GM19023 (cell line): ENCODE measurements around the gene TPX2.
A peak's percentile ranks its signal among the peaks of the same experiment; 100 is the strongest.
"Not testable (repeated sequence)": the region's sequence is repeated elsewhere in the genome, so short reads cannot be mapped to it uniquely, and the experiment has no call there.

Experiments
- ATAC-seq: cut with Tn5 transposase; IDR thresholded peaks from one replicate; pipeline ENCODE4 v1.9.1; 2021; ENCODE audit warnings: mild to moderate bottlenecking, moderate library complexity; ENCODE audit not compliant: unreplicated experiment

Gene TPX2

DNA sequence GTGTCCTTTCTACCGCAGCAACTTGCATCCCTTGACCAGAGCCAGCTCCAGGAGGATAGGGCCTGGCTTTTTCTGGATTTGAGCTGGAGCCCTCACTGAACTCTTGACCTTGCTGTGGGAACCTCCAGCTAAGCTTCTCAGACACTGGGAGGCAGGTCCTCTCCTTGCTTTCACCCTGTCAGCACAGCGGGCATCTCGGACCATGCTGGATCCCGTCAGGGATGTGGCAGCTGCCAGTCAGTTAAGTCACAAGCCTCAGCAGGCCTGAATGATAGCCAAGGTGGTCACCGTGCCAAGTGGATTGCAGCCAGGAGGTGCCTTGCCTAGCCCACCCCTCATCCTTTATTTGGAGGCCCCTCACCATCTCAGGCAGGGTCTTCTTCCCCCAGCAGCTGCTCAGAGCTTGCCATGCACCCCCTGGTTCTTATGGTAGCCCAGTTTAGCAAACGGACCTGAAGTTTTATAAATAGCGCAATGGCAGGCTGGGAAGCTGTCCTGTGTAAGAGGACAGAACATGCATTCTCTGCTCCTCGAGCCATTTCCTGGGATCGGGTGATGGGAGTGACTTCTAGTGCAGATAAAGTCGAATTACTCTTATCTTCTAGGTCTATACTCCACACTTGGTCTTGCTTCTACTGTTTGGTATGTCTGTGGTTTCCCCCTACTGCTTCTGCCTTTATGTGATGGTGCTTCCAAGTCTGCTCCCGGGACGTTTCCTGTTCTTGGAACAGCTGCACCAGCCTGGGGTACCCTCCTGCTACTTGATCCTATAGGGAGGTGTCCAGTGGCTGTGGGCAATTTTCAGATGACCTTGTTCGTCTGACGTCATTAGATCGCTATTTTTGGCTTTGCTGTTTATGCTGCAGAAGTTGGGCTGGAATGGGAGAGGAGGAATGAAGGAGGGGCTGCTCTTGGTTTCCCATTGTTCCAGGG, 73.0 kb downstream of the TPX2 start:
- no peak for ATAC-seq

DNA sequence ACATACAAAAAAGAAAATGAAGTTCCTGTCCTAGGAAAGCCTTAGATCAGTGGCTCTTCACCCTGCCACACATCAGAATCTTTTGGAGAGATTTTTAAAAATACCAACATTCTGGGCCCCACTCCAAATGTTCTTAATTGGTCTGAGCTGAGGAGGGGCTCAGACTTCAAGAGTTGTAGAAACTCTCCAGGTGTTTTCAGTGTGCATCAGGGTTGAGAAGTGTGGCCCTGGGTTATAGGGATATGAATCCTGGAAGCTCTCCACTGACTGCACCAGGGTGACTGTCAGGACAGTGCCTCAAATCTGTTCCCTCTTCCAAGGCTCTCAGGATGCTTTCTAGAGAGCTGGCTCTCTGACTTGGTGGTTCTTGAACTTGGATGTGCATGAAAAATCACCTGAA, 74.5 kb downstream of the TPX2 start:
- ATAC-seq: no peak

DNA sequence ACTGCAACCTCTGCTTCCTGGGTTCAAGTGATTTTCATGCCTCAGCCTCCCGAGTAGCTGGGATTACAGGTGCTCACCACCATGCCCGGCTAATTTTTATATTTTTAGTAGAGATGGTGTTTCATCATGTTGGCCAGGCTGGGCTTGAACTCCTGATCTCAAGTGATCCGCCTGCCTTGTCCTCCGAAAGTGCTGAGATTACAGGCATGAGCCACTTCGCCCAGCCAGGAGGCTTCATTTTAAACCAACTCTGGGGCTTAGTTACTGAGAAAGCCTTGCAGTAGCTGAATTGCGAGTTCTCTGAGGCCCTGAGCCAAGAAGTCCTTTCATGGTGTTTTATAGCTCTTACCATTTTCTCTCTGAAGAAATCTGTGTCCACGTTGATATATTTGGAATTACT, 75.1 kb downstream of the TPX2 start:
- ATAC-seq: not testable (repeated sequence)

DNA sequence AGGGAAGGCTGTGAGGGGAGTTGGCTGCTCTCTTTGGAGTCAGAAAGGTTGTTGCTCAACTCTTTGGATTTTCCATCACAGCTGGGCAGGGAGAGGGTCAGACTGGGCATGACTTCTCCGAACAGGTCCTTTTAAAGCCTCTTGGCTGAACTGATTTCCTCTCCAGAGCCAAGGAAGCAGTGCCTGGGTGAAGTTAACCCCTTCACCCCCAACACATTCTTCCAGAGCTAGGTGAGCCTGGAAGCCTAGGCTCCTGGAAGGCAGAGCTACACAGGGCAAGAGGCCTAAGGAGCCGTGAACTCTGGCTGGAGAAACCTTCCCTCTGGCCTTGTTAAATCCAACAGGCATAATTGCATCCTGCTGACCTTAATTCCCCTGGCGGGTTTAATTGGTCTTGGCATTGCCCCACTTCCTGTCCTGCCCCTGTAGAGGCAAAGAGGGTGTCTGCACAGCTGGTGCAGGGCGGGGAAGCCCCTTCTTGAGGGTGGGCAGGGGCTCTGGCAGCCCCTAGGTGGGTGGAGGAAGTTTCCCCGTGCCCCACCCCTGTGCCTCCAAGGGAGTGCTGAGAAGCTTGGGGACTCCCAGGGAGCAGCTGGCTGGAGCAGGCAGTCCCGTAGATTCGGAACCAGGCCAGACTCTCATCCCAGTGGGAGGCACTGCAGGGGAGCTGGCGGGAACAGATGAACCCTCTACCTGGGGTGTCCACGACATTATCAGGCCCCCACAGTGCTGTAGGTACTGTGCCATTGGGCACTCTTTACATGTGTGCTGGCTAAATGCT, 76.5 kb downstream of the TPX2 start:
- ATAC-seq: no peak

DNA sequence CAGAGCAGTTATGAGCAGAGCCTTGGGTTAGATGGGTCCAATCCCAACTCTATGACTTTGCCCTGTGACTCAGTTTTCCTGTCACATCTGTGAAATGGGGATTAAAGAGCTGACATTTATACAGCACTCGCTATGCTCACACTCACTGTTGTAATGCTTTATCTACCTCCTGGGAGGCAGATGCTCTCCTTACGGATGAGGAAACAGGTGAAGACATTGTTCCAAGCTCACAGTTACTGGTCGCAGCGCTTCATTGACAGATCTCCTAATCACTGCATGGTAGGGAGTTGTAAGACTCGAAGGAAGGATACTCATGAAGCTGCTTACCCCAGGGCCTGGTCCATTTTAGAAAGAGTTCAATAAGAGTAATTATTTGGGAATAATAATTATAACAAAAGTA, 77.1 kb downstream of the TPX2 start:
- ATAC-seq: no peak

- ATAC-seq: no peak
Measured at GRCh38 chr20:31817461-31817860, 78.4 kb downstream of the TPX2 start.

- ATAC-seq: no peak
Measured at GRCh38 chr20:31818376-31818908, 79.4 kb downstream of the TPX2 start.

DNA sequence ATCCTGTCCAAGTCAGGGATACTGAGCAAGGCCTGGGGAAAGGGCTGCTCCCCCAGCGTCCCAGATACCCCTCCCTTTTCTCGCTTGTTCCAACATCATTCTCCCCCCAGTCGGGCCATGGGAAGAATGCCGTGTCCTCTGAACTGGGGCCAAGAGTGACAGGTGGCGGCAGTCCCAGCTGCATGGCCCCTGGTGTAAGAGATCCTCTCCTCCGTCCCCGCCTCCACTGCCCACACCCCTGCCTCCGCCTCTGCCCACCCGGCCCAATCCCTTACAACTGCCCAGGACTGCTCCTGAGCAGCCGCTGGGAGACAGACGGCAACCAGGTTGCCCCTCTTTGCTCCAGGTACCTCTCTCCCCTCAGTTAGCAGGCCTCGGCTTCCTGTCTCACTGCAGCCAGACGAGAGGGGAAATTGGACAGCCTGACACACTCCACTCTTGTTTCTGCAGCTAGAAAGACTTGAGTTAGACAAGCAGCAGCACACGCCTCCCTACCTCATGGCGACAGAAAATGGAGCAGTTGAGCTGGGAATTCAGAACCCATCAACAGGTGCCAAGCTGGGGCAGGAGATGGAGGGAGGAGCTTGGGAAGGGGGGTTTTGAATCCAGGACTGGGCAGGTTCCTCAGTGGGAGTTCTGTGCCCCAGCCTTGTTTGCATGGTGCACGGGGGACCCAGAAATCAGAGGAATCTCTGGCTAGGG, 80.1 kb downstream of the TPX2 start, which contains the start of gene MYLK2:
Gene MYLK2 (plus strand): TSS at position 274 of the 702 bp plus-strand sequence. CDS start 225 bp downstream, at position 499.
- no peak for ATAC-seq

- ATAC-seq: no peak
Measured at GRCh38 chr20:31820228-31820627, 81.1 kb downstream of the TPX2 start.

DNA sequence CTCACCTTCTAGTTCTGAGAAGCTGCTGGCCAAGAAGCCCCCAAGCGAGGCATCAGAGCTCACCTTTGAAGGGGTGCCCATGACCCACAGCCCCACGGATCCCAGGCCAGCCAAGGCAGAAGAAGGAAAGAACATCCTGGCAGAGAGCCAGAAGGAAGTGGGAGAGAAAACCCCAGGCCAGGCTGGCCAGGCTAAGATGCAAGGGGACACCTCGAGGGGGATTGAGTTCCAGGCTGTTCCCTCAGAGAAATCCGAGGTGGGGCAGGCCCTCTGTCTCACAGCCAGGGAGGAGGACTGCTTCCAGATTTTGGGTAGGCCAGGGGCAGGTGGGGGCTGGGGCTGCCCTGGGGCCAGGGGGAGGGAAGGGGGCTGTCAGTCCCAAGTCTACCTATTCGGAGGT, 82.3 kb downstream of the TPX2 start:
- no peak for ATAC-seq

DNA sequence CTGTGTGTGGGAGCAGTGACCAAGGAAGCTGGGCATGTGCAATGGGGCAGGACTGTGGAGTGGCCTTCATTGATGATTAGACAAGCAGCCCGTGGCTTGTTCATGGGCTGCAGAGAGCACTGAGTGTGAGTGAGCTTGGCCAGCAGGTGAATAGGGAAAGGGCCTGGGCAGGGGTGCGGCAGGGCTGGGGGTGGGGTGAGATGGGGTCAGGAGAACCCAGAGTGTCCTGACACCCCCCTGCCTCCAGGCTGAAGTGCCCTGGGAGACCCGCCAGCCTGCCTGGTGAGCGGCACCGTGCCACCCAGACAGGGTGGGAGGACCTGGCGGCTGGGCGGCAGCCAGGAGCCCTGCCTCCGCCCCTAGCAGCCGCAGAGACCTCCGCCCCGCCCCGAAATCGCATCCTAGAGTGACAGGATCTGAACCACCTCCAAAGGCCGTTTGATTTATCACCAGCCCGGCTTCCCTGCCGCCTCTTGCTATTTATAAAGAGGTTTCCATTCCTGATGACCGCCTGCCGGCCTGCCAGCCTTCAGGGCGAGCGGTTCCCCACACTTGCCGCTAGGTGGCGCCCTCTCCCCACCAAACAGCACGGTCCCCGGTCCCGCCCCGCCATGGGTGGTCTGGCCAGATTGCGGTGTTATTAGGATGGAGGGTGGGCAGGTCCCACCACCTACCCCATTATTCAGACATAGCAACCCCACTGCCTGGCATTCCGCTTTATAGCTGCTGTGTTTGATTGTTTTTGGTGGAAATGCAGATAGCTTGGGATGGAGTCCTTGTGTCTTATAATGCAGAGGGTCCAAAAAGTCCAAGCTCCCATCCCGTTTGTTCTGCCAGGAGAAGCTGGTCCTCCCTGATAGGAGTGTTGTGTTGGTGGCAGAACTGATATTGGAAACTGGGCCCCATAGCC, 83.6 kb downstream of the TPX2 start:
- peak; percentile 72 for ATAC-seq

DNA sequence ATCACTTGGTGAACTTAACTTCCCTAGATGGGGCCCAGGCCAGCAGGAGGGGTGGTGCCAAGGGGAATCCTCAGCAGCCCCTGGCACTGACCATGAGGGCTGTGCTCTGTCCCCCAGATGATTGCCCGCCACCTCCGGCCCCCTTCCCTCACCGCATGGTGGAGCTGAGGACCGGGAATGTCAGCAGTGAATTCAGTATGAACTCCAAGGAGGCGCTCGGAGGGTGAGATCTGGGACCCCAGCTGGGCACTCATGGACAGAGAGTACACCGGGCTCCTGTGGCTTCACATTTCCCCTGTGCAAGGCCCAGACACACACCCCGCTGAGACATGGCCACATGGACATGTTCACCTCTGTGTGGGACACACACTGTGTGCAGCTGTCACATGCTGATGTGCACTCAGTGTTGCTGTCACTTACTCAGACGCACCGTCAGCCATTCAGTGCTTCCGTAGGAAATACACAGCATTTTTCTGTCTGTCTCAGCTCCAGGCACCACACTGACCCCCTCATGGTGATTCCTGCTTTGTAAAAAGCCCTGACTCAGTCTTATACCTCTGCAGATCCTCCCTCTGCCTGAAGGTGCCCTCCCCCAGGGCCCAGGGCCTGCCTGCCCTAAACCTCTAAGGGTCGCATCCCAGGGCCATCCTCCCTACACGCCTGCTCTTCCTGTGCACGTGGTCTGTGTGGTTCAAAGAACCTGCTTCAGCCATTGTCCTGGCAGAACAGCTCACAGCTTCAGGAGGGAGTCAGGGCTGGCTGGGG, 84.5 kb downstream of the TPX2 start:
- no peak for ATAC-seq

GRCh38 chr20:31824125-31824485, 85.0 kb downstream of the TPX2 start:
- no peak for ATAC-seq

- no peak for ATAC-seq
Measured at GRCh38 chr20:31824554-31825313, 85.6 kb downstream of the TPX2 start.

GRCh38 chr20:31826074-31826473, 87.0 kb downstream of the TPX2 start:
- ATAC-seq: no peak

DNA sequence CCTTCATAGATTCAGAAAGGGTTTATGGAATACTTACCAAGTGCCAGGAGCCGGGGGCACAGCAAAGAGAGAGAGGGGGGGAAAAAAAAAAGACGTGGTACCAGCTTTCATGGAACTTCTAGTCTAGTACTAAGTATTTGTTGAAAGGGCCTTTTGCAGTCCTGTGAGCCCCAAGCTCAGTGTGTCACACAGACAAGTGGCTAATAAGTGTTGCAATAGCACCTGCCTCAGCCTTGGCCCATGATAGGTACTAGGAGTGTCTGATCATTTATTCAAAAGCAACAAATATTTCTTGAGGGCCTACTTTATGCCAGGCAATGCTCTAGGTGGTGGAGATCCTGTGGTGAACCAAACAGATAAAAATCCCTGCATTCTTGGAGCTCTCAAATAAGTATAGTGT, 88.0 kb downstream of the TPX2 start:
- no peak for ATAC-seq

DNA sequence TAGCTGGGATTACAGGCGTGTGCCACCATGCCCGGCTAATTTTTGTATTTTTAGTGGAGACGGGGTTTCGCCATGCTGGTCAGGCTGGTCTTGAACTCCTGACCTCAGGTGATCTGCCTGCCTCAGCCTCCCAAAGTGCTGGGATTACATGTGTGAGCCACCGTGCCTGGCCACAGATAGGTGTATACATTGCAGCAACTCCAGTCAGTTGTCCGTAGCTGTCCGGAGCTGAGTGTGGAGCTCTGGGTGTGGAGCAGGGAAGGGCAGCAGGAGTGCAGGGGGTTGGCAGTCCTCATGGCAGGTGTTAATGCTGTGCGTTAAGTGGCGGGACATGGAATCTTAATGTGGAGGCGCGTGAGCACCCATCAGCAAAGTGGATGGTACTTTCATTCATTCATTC, 88.9 kb downstream of the TPX2 start:
- not testable (repeated sequence) for ATAC-seq

DNA sequence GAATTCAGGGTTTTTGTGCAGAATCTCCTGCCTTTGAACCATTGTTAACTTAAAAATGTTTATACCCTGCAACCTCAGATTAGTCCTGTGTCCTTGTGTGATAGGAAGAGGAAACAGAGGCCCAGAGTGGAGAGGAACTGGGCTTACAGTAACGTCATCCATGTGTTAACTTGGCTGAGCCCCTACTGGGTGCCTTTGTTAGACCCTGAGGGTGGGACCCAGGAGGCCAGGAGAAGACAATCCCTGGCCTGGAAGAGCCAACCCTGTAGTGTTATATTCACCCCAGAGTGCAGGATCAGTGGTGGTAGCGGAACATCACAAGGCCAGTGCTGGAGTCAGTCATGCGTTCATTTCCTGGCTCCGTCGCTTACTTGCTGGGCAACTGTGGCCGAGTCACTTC, 90.6 kb downstream of the TPX2 start:
- ATAC-seq: no peak
